Astrocyte (in vitro differentiated cells and primary cell): ENCODE measurements around the gene APBB2. TPM values are rescaled to one million over a fixed set of nuclear protein-coding genes. Genes with fewer than 3 reads are reported as not detected.
A peak's percentile ranks its signal among the peaks of the same experiment; 100 is the strongest.
"Not testable (repeated sequence)": the region's sequence is repeated elsewhere in the genome, so short reads cannot be mapped to it uniquely, and the experiment has no call there.

Experiments used
- DNase-seq: peaks from one replicate; pipeline ENCODE4 v3.0.0-alpha.2; 2010; ENCODE audit warnings: low read depth
- FAIRE-seq: peaks from 2 replicates; lab custom pipeline; 2011; peaks lifted over from hg19 to GRCh38; lab: Jason Lieb, UNC
- H2AFZ ChIP-seq: 2 replicates; pipeline ENCODE4 v1.6.0; 2012; ENCODE audit warnings: low read depth, low read length, inconsistent platforms
- H3K27ac ChIP-seq: 2 replicates; pipeline ENCODE4 v1.5.1; 2011; ENCODE audit warnings: low read depth, low read length, inconsistent platforms
- H3K27me3 ChIP-seq: 2 replicates; pipeline ENCODE4 v1.6.0; 2011; ENCODE audit warnings: low read length, inconsistent platforms; ENCODE audit not compliant: insufficient read depth
- H3K36me3 ChIP-seq: 2 replicates; pipeline ENCODE4 v1.5.1; 2011; ENCODE audit warnings: low read length, inconsistent platforms; ENCODE audit not compliant: insufficient read depth
- H3K4me1 ChIP-seq: 2 replicates; pipeline ENCODE4 v1.5.1; 2011; ENCODE audit warnings: low read length, inconsistent platforms; ENCODE audit not compliant: insufficient read depth
- H3K4me2 ChIP-seq: 2 replicates; pipeline ENCODE4 v1.6.0; 2012; ENCODE audit warnings: low read length, inconsistent platforms
- H3K4me3 ChIP-seq: 2 replicates; pipeline ENCODE4 v1.5.1; 2011; ENCODE audit warnings: low read depth, mild to moderate bottlenecking, low read length, inconsistent platforms; ENCODE audit not compliant: insufficient read depth
- H3K79me2 ChIP-seq: 2 replicates; pipeline ENCODE4 v1.6.0; 2012; ENCODE audit warnings: mild to moderate bottlenecking, low read length, inconsistent platforms; ENCODE audit not compliant: insufficient read depth
- H3K9ac ChIP-seq: 2 replicates; pipeline ENCODE4 v1.6.0; 2012; ENCODE audit warnings: mild to moderate bottlenecking, low read length, inconsistent platforms
- H3K9me3 ChIP-seq: 2 replicates; pipeline ENCODE4 v1.5.1; 2012; ENCODE audit warnings: low read depth, mild to moderate bottlenecking, low read length, inconsistent platforms; ENCODE audit not compliant: insufficient read depth
- H4K20me1 ChIP-seq: 2 replicates; pipeline ENCODE4 v1.6.0; 2012; ENCODE audit warnings: low read length, inconsistent platforms; ENCODE audit not compliant: insufficient read depth
- H3K27ac Mint-ChIP-seq: one replicate; pipeline ENCODE4 v1.8.0; 2021; ENCODE audit warnings: mild to moderate bottlenecking, mixed read lengths; ENCODE audit not compliant: unreplicated experiment
- H3K27me3 Mint-ChIP-seq: one replicate; pipeline ENCODE4 v1.8.0; 2021; ENCODE audit warnings: low read depth, mixed read lengths; ENCODE audit not compliant: unreplicated experiment
- H3K36me3 Mint-ChIP-seq: one replicate; pipeline ENCODE4 v1.8.0; 2021; ENCODE audit warnings: low read depth, mixed read lengths; ENCODE audit not compliant: unreplicated experiment
- H3K4me1 Mint-ChIP-seq: one replicate; pipeline ENCODE4 v1.8.0; 2021; ENCODE audit warnings: low read depth, mixed read lengths; ENCODE audit not compliant: unreplicated experiment
- H3K4me3 Mint-ChIP-seq: one replicate; pipeline ENCODE4 v1.8.0; 2021; ENCODE audit warnings: mild to moderate bottlenecking, moderate library complexity, mixed read lengths; ENCODE audit not compliant: unreplicated experiment
- H3K9me3 Mint-ChIP-seq: one replicate; pipeline ENCODE4 v1.8.0; 2021; ENCODE audit warnings: mild to moderate bottlenecking, mixed read lengths; ENCODE audit not compliant: unreplicated experiment
- CTCF ChIP-seq: IDR thresholded peaks from 2 replicates; pipeline ENCODE4 v1.5.1; 2011; ENCODE audit warnings: low read depth, mild to moderate bottlenecking, inconsistent platforms, low read length, moderate library complexity; ENCODE audit not compliant: insufficient read depth
- EZH2 ChIP-seq: IDR thresholded peaks from 2 replicates; pipeline ENCODE4 v1.6.1; 2012; ENCODE audit warnings: mild to moderate bottlenecking, low read length, inconsistent platforms; ENCODE audit not compliant: insufficient read depth
- total RNA-seq: library from RNA; stranded (reverse); gene quantifications from 2 replicates; pipeline ENCODE4 v1.2.1, GENCODE V29; 2021

The APBB2 gene
- total RNA-seq, 1 donor from 2014 or later, result 173 TPM

GRCh38 chr4:41061482-41062185 is 152.7 kb downstream of the APBB2 start:
- Mint-ChIP-seq H3K27ac (peak overlapping the region; percentile 18), H3K4me3 (no peak overlapping the region), H3K36me3 (peaks cover 20% of the 10 kb centered on the region), H3K27me3 (no peaks in the 10 kb centered on the region), H3K4me1 (peaks cover 47% of the 10 kb centered on the region), H3K9me3 (peaks cover 2% of the 10 kb centered on the region)
- FAIRE-seq (no peak), DNase-seq (no peak)
- Histone ChIP-seq H3K4me2 (no peak overlapping the region), H3K9me3 (no peaks in the 10 kb centered on the region), H3K27me3 (no peaks in the 10 kb centered on the region), H3K4me1 (peaks cover 15% of the 10 kb centered on the region), H3K9ac (no peak overlapping the region), H3K4me3 (no peak overlapping the region), H2AFZ (no peak overlapping the region), H3K79me2 (peaks cover 18% of the 10 kb centered on the region), H3K27ac (no peak overlapping the region), H4K20me1 (peaks cover 42% of the 10 kb centered on the region), H3K36me3 (no peaks in the 10 kb centered on the region)
- TF ChIP-seq CTCF (no peak), EZH2 (no peak)

- FAIRE-seq, result peak; percentile 5
- Histone ChIP-seq H3K4me2 (no peak overlapping the region), H3K4me3 (no peak overlapping the region)
Measured at GRCh38 chr4:41060352-41061334, 153.7 kb downstream of the APBB2 start.

DNA sequence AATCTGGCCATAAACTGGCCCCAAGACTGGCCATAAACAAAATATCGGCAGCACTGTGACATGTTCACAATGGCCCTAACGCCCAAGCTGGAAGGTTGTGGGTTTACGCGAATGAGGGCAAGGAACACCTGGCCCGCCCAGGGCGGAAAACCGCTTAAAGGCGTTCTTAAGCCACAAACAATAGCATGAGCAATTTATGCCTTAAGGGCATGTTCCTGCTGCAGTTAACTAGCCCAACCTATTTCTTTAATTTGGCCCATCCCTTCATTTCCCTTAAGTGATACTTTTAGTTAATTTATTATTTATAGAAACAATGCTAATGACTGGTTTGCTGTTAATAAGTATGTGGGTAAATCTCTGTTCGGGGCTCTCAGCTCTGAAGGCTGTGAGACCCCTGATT is 154.9 kb downstream of the APBB2 start:
- not testable (repeated sequence) for H3K4me2 ChIP-seq, H3K27me3 ChIP-seq, H3K9ac ChIP-seq, H3K27ac Mint-ChIP-seq, H2AFZ ChIP-seq, H3K36me3 ChIP-seq, FAIRE-seq, H3K4me3 ChIP-seq, H3K27me3 Mint-ChIP-seq, H3K4me3 Mint-ChIP-seq, H3K79me2 ChIP-seq, DNase-seq, H3K9me3 ChIP-seq, H3K27ac ChIP-seq, H3K9me3 Mint-ChIP-seq
- H3K36me3 Mint-ChIP-seq, result peaks cover 21% of the 10 kb centered on the region
- peaks cover 51% of the 10 kb centered on the region for H3K4me1 Mint-ChIP-seq
- Histone ChIP-seq H3K4me1 (peaks cover 15% of the 10 kb centered on the region), H4K20me1 (peaks cover 30% of the 10 kb centered on the region)

More at GRCh38 chr4:41060352-41061334, 153.7 kb downstream of the APBB2 start:
- H3K36me3 Mint-ChIP-seq, result peaks cover 20% of the 10 kb centered on the region
- H3K27me3 Mint-ChIP-seq, result no peaks in the 10 kb centered on the region
- H3K4me3 Mint-ChIP-seq, result no peak overlapping the region
- peaks cover 2% of the 10 kb centered on the region for H3K9me3 Mint-ChIP-seq
- no peak overlapping the region for H3K27ac ChIP-seq
- H2AFZ ChIP-seq, result no peak overlapping the region
- H3K36me3 ChIP-seq, result peaks cover under 1% of the 10 kb centered on the region
- TF ChIP-seq EZH2 (no peak), CTCF (no peak)
- H3K4me1 ChIP-seq, result peaks cover 15% of the 10 kb centered on the region
- H4K20me1 ChIP-seq, result peaks cover 33% of the 10 kb centered on the region
- no peak overlapping the region for H3K9ac ChIP-seq
- H3K4me1 Mint-ChIP-seq, result peaks cover 53% of the 10 kb centered on the region
- no peaks in the 10 kb centered on the region for H3K9me3 ChIP-seq
- peaks cover 14% of the 10 kb centered on the region for H3K79me2 ChIP-seq
- DNase-seq, result no peak
- H3K27me3 ChIP-seq, result no peaks in the 10 kb centered on the region
- H3K27ac Mint-ChIP-seq, result no peak overlapping the region
